OCI-LY7 (cell line): ENCODE measurements around the gene PDCD1. TPM values are rescaled to one million over a fixed set of nuclear protein-coding genes. Genes with fewer than 3 reads are reported as not detected.
A peak's percentile ranks its signal among the peaks of the same experiment; 100 is the strongest.
"Not testable (repeated sequence)": the region's sequence is repeated elsewhere in the genome, so short reads cannot be mapped to it uniquely, and the experiment has no call there.

Experiments
- BruUV-seq: library from RNA; stranded (reverse); fragments of 400-500 nt; replicated peaks from 2 replicates; lab custom pipeline; 2021; lab: Mats Ljungman, UMichigan
- CTCF ChIA-PET: fragments of 300-600 bp; sonication (Branson Sonifier 250); formaldehyde crosslinking; loops from one replicate; lab custom pipeline; 2022; ENCODE audit warnings: antibody characterized with exemption; ENCODE audit not compliant: unreplicated experiment; lab: Charles Lee
- POLR2A ChIA-PET: fragments of 300-600 bp; sonication (Branson Sonifier 250); formaldehyde crosslinking; loops from one replicate; lab custom pipeline; 2022; ENCODE audit warnings: antibody characterized with exemption; lab: Charles Lee
- DNase-seq: peaks from one replicate; pipeline ENCODE4 v3.0.0-alpha.2; 2015; ENCODE audit warnings: low spot score
- H2AFZ ChIP-seq: fragments of 200-600 bp; sonication (generic), shearing (Covaris generic); 2 replicates; pipeline ENCODE4 v1.6.1; 2014; ENCODE audit warnings: mild to moderate bottlenecking, antibody characterized with exemption, low read length, moderate library complexity
- H3K27ac ChIP-seq: fragments of 200-600 bp; sonication (generic); 2 replicates; pipeline ENCODE4 v1.5.1; 2014; ENCODE audit warnings: mixed run types, low read depth, mild to moderate bottlenecking, moderate library complexity, low read length, inconsistent platforms; ENCODE audit not compliant: poor library complexity, severe bottlenecking
- H3K36me3 ChIP-seq: fragments of 200-600 bp; sonication (generic); 2 replicates; pipeline ENCODE4 v1.6.1; 2014; ENCODE audit warnings: mild to moderate bottlenecking, antibody characterized with exemption, low read length, moderate library complexity, mixed read lengths; ENCODE audit not compliant: insufficient read depth
- H3K4me1 ChIP-seq: fragments of 200-600 bp; sonication (generic); 2 replicates; pipeline ENCODE4 v1.5.1; 2014; ENCODE audit warnings: mild to moderate bottlenecking, low read length; ENCODE audit not compliant: insufficient read depth, poor library complexity, severe bottlenecking
- H3K4me2 ChIP-seq: fragments of 200-600 bp; sonication (generic); 2 replicates; pipeline ENCODE4 v1.6.1; 2014; ENCODE audit warnings: mild to moderate bottlenecking, low read length
- H3K4me3 ChIP-seq: fragments of 200-600 bp; sonication (generic); 2 replicates; pipeline ENCODE4 v1.5.1; 2014; ENCODE audit warnings: mild to moderate bottlenecking, low read depth, low read length; ENCODE audit not compliant: poor library complexity, severe bottlenecking
- H3K79me2 ChIP-seq: fragments of 200-600 bp; sonication (generic); 2 replicates; pipeline ENCODE4 v1.6.1; 2016; ENCODE audit warnings: low read depth, mild to moderate bottlenecking, low read length, moderate library complexity, mixed read lengths; ENCODE audit not compliant: insufficient read depth
- H3K9me2 ChIP-seq: fragments of 200-600 bp; sonication (generic); 2 replicates; pipeline ENCODE4 v1.6.1; 2016; ENCODE audit warnings: mild to moderate bottlenecking, low read length, mixed read lengths; ENCODE audit not compliant: insufficient read depth
- H3K9me3 ChIP-seq: fragments of 200-600 bp; sonication (generic); 2 replicates; pipeline ENCODE4 v1.6.1; 2014; ENCODE audit warnings: mild to moderate bottlenecking, mixed run types, low read length, mixed read lengths
- H4K20me1 ChIP-seq: fragments of 200-600 bp; sonication (generic); 2 replicates; pipeline ENCODE4 v1.6.1; 2014; ENCODE audit warnings: mild to moderate bottlenecking, antibody characterized with exemption, low read length, moderate library complexity, mixed read lengths; ENCODE audit not compliant: insufficient read depth
- EZH2phosphoT487 ChIP-seq: fragments of 200-600 bp; sonication (generic); IDR thresholded peaks from 2 replicates; pipeline ENCODE4 v1.6.1; 2018; ENCODE audit warnings: low read depth, borderline replicate concordance, mild to moderate bottlenecking, mixed run types, antibody characterized with exemption, low read length, moderate library complexity, mixed read lengths
- intact Hi-C: fragments of 100-400 bp; cut with micrococcal nuclease; formaldehyde crosslinking; loops from one replicate; pipeline ENCODE4 v1.10.0; 2022; ENCODE audit not compliant: unreplicated experiment
- total RNA-seq, 2 experiments: library from RNA; depleted of rRNA in 1 of 2; stranded (reverse); fragments of >200 nt in 1 of 2; shearing (Covaris generic) in 1 of 2; gene quantifications; 2 replicates each; pipeline ENCODE4 v1.2.3, GENCODE V29; 2014 to 2022
- TF ChIP-seq, protein P1 (sequence below): fragments of 200-600 bp; sonication (generic); conservative IDR thresholded peaks from 2 replicates; pipeline ENCODE4 v1.5.1; 2014; ENCODE audit warnings: mild to moderate bottlenecking, antibody characterized with exemption, low read length, moderate library complexity, mixed read lengths

Gene PDCD1
- total RNA-seq, 2 experiments from 2014 or later: not detected

GRCh38 chr2:241836292-241836691, 22.4 kb downstream of the PDCD1 start:
- CTCF ChIA-PET: no interaction called here
- intact Hi-C loops: no loop called here
- H3K36me3 ChIP-seq: no peaks in the 10 kb centered on the region

GRCh38 chr2:241835611-241836010, 23.1 kb downstream of the PDCD1 start:
- Histone ChIP-seq H4K20me1 (no peaks in the 10 kb centered on the region), H3K4me2 (no peak overlapping the region), H3K9me2 (no peaks in the 10 kb centered on the region), H2AFZ (no peak overlapping the region), H3K4me3 (no peak overlapping the region), H3K36me3 (no peaks in the 10 kb centered on the region), H3K4me1 (no peaks in the 10 kb centered on the region), H3K27ac (no peak overlapping the region), H3K79me2 (no peaks in the 10 kb centered on the region), H3K9me3 (no peaks in the 10 kb centered on the region)
- DNase-seq: no peak
- ChIA-PET CTCF (no interaction called here), POLR2A (no interaction called here)
- intact Hi-C loops: no loop called here
- no peak for TF ChIP-seq EZH2phosphoT487
- BruUV-seq: no TSS peak

More at GRCh38 chr2:241836292-241836691, 22.4 kb downstream of the PDCD1 start:
- no peaks in the 10 kb centered on the region for H3K9me3 ChIP-seq
- H4K20me1 ChIP-seq: no peaks in the 10 kb centered on the region
- H3K27ac ChIP-seq: no peak overlapping the region
- BruUV-seq: no TSS peak
- POLR2A ChIA-PET: no interaction called here
- H3K4me3 ChIP-seq: no peak overlapping the region
- no peaks in the 10 kb centered on the region for H3K79me2 ChIP-seq
- TF ChIP-seq, protein P1, sequence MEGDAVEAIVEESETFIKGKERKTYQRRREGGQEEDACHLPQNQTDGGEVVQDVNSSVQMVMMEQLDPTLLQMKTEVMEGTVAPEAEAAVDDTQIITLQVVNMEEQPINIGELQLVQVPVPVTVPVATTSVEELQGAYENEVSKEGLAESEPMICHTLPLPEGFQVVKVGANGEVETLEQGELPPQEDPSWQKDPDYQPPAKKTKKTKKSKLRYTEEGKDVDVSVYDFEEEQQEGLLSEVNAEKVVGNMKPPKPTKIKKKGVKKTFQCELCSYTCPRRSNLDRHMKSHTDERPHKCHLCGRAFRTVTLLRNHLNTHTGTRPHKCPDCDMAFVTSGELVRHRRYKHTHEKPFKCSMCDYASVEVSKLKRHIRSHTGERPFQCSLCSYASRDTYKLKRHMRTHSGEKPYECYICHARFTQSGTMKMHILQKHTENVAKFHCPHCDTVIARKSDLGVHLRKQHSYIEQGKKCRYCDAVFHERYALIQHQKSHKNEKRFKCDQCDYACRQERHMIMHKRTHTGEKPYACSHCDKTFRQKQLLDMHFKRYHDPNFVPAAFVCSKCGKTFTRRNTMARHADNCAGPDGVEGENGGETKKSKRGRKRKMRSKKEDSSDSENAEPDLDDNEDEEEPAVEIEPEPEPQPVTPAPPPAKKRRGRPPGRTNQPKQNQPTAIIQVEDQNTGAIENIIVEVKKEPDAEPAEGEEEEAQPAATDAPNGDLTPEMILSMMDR: peak; percentile 30; the same call in 1 of the 2 replicates
- no peak for TF ChIP-seq EZH2phosphoT487
- no peak overlapping the region for H3K4me2 ChIP-seq
- DNase-seq: no peak
- no peaks in the 10 kb centered on the region for H3K4me1 ChIP-seq
- H3K9me2 ChIP-seq: no peaks in the 10 kb centered on the region
- H2AFZ ChIP-seq: no peak overlapping the region

GRCh38 chr2:241834527-241835210, 24.0 kb downstream of the PDCD1 start:
- Histone ChIP-seq H2AFZ (no peak overlapping the region), H3K36me3 (no peaks in the 10 kb centered on the region), H3K9me2 (no peaks in the 10 kb centered on the region), H3K27ac (no peak overlapping the region), H3K79me2 (no peaks in the 10 kb centered on the region), H3K4me3 (no peak overlapping the region), H3K9me3 (no peaks in the 10 kb centered on the region), H3K4me2 (no peak overlapping the region), H3K4me1 (no peaks in the 10 kb centered on the region), H4K20me1 (no peaks in the 10 kb centered on the region)
- ChIA-PET CTCF (no interaction called here), POLR2A (no interaction called here)
- intact Hi-C loops: no loop called here
- BruUV-seq: no TSS peak
- no peak for DNase-seq
- no peak for TF ChIP-seq EZH2phosphoT487
- TF ChIP-seq, protein P1: no peak

DNA sequence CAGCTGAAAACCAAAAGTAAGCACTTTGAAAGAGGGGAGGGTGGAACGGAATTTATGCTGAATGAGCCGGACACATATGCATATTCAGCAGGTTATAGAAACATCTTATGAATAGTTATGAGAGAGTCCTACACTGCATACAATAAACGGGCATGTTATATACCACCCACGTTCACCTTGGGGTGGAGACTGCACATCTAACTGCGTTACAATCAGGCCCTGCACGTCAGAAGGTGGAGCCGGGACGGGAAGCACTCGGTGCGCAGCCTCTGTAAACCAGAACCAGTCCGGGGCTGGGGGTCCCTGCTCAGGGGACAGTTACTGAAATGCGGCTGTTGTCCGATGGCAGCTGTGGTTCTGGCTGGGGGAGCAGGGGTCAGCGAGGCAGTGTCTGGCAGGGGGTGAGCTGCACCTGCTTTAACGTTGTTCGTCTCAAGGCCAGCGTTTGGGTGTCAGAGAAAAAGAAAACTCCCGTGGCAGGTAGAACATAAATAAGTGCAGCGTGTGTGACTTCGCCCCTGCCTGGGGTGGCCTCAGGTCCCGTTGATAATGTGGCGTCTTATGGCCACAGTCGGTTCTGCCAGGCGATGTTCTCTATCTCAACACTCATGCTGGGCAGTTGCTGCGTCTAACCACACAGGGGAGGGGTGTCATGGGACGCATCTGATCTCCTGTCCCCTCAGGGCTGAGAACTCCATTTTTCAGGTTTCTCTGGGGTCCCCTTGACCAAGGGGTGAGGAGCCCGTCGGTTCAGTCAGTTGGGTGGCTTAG, 24.8 kb downstream of the PDCD1 start:
- H3K4me2 ChIP-seq, H2AFZ ChIP-seq, H3K79me2 ChIP-seq, H3K9me3 ChIP-seq, H3K9me2 ChIP-seq, H4K20me1 ChIP-seq, H3K4me1 ChIP-seq, H3K27ac ChIP-seq, H3K36me3 ChIP-seq, DNase-seq, POLR2A ChIA-PET, CTCF ChIA-PET, BruUV-seq, H3K4me3 ChIP-seq, intact Hi-C loops: not testable (repeated sequence)
